Prostate gland (tissue), 2 donors: ENCODE data around the gene GSK3A. TPM values are rescaled to one million over a fixed set of nuclear protein-coding genes. Genes with fewer than 3 reads are reported as not detected.
A peak's percentile ranks its signal among the peaks of the same experiment; 100 is the strongest.

Experiments used
- DNase-seq: peaks from one replicate; pipeline ENCODE4 v3.0.0-alpha.2; 2019; ENCODE audit warnings: low spot score
- H3K27ac ChIP-seq, 2 donors: fragments of 200-600 bp; sonication (generic); 2 replicates each; pipeline ENCODE4 v1.5.1; 2017 to 2019
- H3K27me3 ChIP-seq: fragments of 200-600 bp; sonication (generic); replicated peaks from 2 replicates; pipeline ENCODE4 v1.5.1; 2019; ENCODE audit not compliant: insufficient read depth
- H3K36me3 ChIP-seq, 2 donors: fragments of 200-600 bp; sonication (generic); 1 replicate in 1 of 2; 2 replicates in 1 of 2; pipeline versions ENCODE4 v1.5.1 to v1.8.1; 2017 to 2019
- H3K4me1 ChIP-seq: fragments of 200-600 bp; sonication (generic); replicated peaks from 2 replicates; pipeline ENCODE4 v1.5.1; 2019
- H3K4me3 ChIP-seq, 2 donors: fragments of 200-600 bp; sonication (generic); 2 replicates each; pipeline ENCODE4 v1.5.1; 2017 to 2019
- H3K9me3 ChIP-seq: fragments of 200-600 bp; sonication (generic); 2 replicates; pipeline ENCODE4 v1.5.1; 2017
- CTCF ChIP-seq, 4 experiments: fragments of 200-600 bp in 2 of 4; fragments of 450-650 bp in 2 of 4; sonication (generic) in 2 of 4; IDR thresholded peaks; 1 replicate in 3 of 4; 2 replicates in 1 of 4; pipeline ENCODE4 v1.5.1; 2016 to 2019; ENCODE audit warnings: antibody characterized with exemption in 4 of 4, mild to moderate bottlenecking in 2 of 4, moderate library complexity in 2 of 4
- POLR2A ChIP-seq: fragments of 450-650 bp; IDR thresholded peaks from one replicate; pipeline ENCODE4 v1.6.1; 2016; ENCODE audit warnings: antibody characterized with exemption, mild to moderate bottlenecking
- POLR2AphosphoS5 ChIP-seq: sonication (generic); formaldehyde crosslinking; IDR thresholded peaks from one replicate; pipeline ENCODE4 v1.6.1; 2017; ENCODE audit warnings: antibody characterized with exemption
- WGBS: methylation state at CpG from one replicate; pipeline ENCODE4 v1.1.5; 2018; 5-methylcytosine and 5-hydroxymethylcytosine counted together
- intact Hi-C: fragments of 100-400 bp; cut with DNase I; formaldehyde crosslinking; loops from one replicate; pipeline ENCODE4 v1.14.2; 2022
- total RNA-seq, 2 donors: library from RNA; depleted of rRNA; stranded (reverse); fragments of >200 nt; gene quantifications; one replicate each; pipeline ENCODE4 v1.1.0, GENCODE V29; 2016

GSK3A gene
- total RNA-seq, 2 donors from 2014 or later = 37.1 to 61.6 TPM

GRCh38 chr19:42254089-42254849, 11.9 kb upstream of the GSK3A start:
- DNase-seq = peak; percentile 75
- 0% methylated on average over 33 of the region's 70 CpGs for WGBS
- no peaks in the 10 kb centered on the region for H3K9me3 ChIP-seq
- no peaks in the 10 kb centered on the region for H3K27me3 ChIP-seq
- peak overlapping the region; percentile 98 for H3K27ac ChIP-seq
- H3K36me3 ChIP-seq = no peaks in the 10 kb centered on the region
- peaks cover 14% of the 10 kb centered on the region for H3K4me1 ChIP-seq
- H3K4me3 ChIP-seq = peak overlapping the region; percentile 98
- intact Hi-C loops = loop anchor here (1.0 kb wide), 1 partner anchor 30 kb away; no protein-coding TSS in a partner anchor
- no peak for TF ChIP-seq POLR2A
- TF ChIP-seq POLR2AphosphoS5 = peak; percentile 54
- TF ChIP-seq CTCF (IDR thresholded peaks at IDR 0.05) = peak in 1 of 4 experiments; percentile 9

- peak overlapping the region; percentile 98 for H3K27ac ChIP-seq
- no peak for DNase-seq
- 0% methylated on average over 30 of the region's 71 CpGs for WGBS
- H3K27me3 ChIP-seq = no peaks in the 10 kb centered on the region
- H3K4me1 ChIP-seq = peaks cover 14% of the 10 kb centered on the region
- TF ChIP-seq CTCF (IDR thresholded peaks at IDR 0.05) (no peak), POLR2A (peak; percentile 13), POLR2AphosphoS5 (peak; percentile 13)
- no peaks in the 10 kb centered on the region for H3K9me3 ChIP-seq
- intact Hi-C loops = loop anchor here (1.0 kb wide), 1 partner anchor 31 kb away; no protein-coding TSS in a partner anchor
- H3K36me3 ChIP-seq = no peaks in the 10 kb centered on the region
- peak overlapping the region; percentile 98 for H3K4me3 ChIP-seq
These were observed 11.1 kb upstream of the GSK3A start for GRCh38 chr19:42253245-42254088.

GRCh38 chr19:42252365-42253244, 10.2 kb upstream of the GSK3A start:
- H3K27ac ChIP-seq = peak overlapping the region; percentile 98
- H3K36me3 ChIP-seq = no peaks in the 10 kb centered on the region
- 1% methylated on average over 27 of the region's 27 CpGs for WGBS
- peaks cover 14% of the 10 kb centered on the region for H3K4me1 ChIP-seq
- H3K4me3 ChIP-seq = peak overlapping the region; percentile 98
- TF ChIP-seq POLR2AphosphoS5 (no peak), POLR2A (no peak), CTCF (IDR thresholded peaks at IDR 0.05) (no peak)
- no peak for DNase-seq
- intact Hi-C loops = no loop called here
- no peaks in the 10 kb centered on the region for H3K9me3 ChIP-seq
- no peaks in the 10 kb centered on the region for H3K27me3 ChIP-seq

- whole genome bisulfite sequencing = 70% methylated on average over 4 of the region's 4 CpGs
- DNase-seq = no peak
- TF ChIP-seq POLR2A = no peak
- no peak for TF ChIP-seq CTCF (IDR thresholded peaks at IDR 0.05)
- no peak for TF ChIP-seq POLR2AphosphoS5
- Histone ChIP-seq H3K4me1 (peaks cover 14% of the 10 kb centered on the region), H3K9me3 (no peaks in the 10 kb centered on the region), H3K27me3 (no peaks in the 10 kb centered on the region), H3K36me3 (no peaks in the 10 kb centered on the region), H3K27ac (peak overlapping the region; percentile 98), H3K4me3 (peak overlapping the region in 1 of 2 donors; percentile 98)
- intact Hi-C loops = no loop called here
These were observed 9.4 kb upstream of the GSK3A start for GRCh38 chr19:42251572-42252358.
